ENCODE measurements around the gene KRT23. TPM values are rescaled to one million over a fixed set of nuclear protein-coding genes. Genes with fewer than 3 reads are reported as not detected.

The KRT23 gene
- total and polyA plus RNA-seq, 10 of the 15 experiments (the other 5 are each of a cell fraction or from before 2014, with no cell fraction given) = not detected

GRCh38 chr17:40962059-40962561 lies 24.7 kb upstream of the KRT23 start:
- BruUV-seq (replicated peaks) = no TSS peak
- FAIRE-seq (no peak), DNase-seq (ENCODE audit: low read depth, low spot score) (no peak), ATAC-seq (no peak)
- intact Hi-C loops (cut with micrococcal nuclease; ENCODE audit: unreplicated experiment) = no loop called here
- ChIA-PET POLR2A (no interaction called here), SMC1A (ENCODE audit: uncharacterized antibody, unreplicated experiment) (no interaction called here), CTCF (interaction anchor here (0.5 to 1.1 kb wide), 4 partner anchors 10 to 743 kb away, joined by 3 to 4 read pairs (median 3); no protein-coding TSS in a partner anchor), RAD21 (ENCODE audit: unreplicated experiment) (no interaction called here)
- Histone ChIP-seq H4K20me1 (ENCODE audit: control insufficient read depth, insufficient read depth) (no peaks in the 10 kb centered on the region), H3K4me2 (ENCODE audit: control insufficient read depth, insufficient read depth) (no peak overlapping the region), H3K4me3 (no peak overlapping the region), H3K9me3 (replicated peaks; ENCODE audit: control insufficient read depth, insufficient read depth, low read length) (no peaks in the 10 kb centered on the region; the same call in 2 of the 3 replicates), H3K79me2 (ENCODE audit: control insufficient read depth, insufficient read depth, low read length) (no peaks in the 10 kb centered on the region), H3K27me3 (replicated peaks in 1 of 2; ENCODE audit: control insufficient read depth in 2 of 2, insufficient read depth in 2 of 2, low read length in 1 of 2) (no peaks in the 10 kb centered on the region), H3K27ac (ENCODE audit: control insufficient read depth, insufficient read depth) (no peak overlapping the region), H3K9ac (ENCODE audit: control insufficient read depth, insufficient read depth, low read length) (no peak overlapping the region), H3K36me3 (ENCODE audit: control insufficient read depth in 2 of 2, insufficient read depth in 2 of 2, low read length in 1 of 2) (no peaks in the 10 kb centered on the region), H2AFZ (ENCODE audit: control insufficient read depth, low read depth, low read length) (no peak overlapping the region), H3K4me1 (ENCODE audit: control insufficient read depth, insufficient read depth, low read length) (no peaks in the 10 kb centered on the region)
- in situ Hi-C loops (cut with MboI) = no loop called here
- TF ChIP-seq PBX3 (IDR thresholded peaks at IDR 0.05; ENCODE audit: insufficient replicate concordance, low read depth, low read length) (no peak), BACH1 (IDR thresholded peaks at IDR 0.05; ENCODE audit: borderline replicate concordance) (no peak), HSF1 (IDR thresholded peaks at IDR 0.05; ENCODE audit: low read depth, low read length) (no peak), JUND (IDR thresholded peaks at IDR 0.05; ENCODE audit: low read depth, low read length) (no peak), MYC (IDR thresholded peaks at IDR 0.05; ENCODE audit: insufficient read depth, insufficient read length, insufficient replicate concordance, low read length, severe bottlenecking) (no peak), TBL1XR1 (IDR thresholded peaks at IDR 0.05; ENCODE audit: low read depth, low read length) (no peak), IRF4 (IDR thresholded peaks at IDR 0.05; ENCODE audit: low read depth, low read length) (no peak), HCFC1 (IDR thresholded peaks at IDR 0.05; ENCODE audit: low read length) (no peak), ZNF384 (IDR thresholded peaks at IDR 0.05; ENCODE audit: borderline replicate concordance, low read depth, low read length) (no peak), CTCF (IDR thresholded peaks at IDR 0.05 in 2 of 3, conservative IDR thresholded peaks at IDR 0.05 in 1 of 3; ENCODE audit: control insufficient read depth in 2 of 3, extremely low read depth in 1 of 3, insufficient read depth in 1 of 3, low read depth in 3 of 3, low read length in 3 of 3) (no peak), ZNF622 (IDR thresholded peaks at IDR 0.05) (no peak), WRNIP1 (IDR thresholded peaks at IDR 0.05; ENCODE audit: borderline replicate concordance, low read depth, low read length) (no peak), HDAC6 (IDR thresholded peaks at IDR 0.05; ENCODE audit: unreplicated experiment) (no peak), FOS (IDR thresholded peaks at IDR 0.05; ENCODE audit: borderline replicate concordance, extremely low read depth, insufficient read length) (no peak), CHD1 (IDR thresholded peaks at IDR 0.05; ENCODE audit: low read depth, low read length) (no peak), POLR2A (IDR thresholded peaks at IDR 0.05; ENCODE audit: low read depth, low read length) (no peak), E2F4 (IDR thresholded peaks at IDR 0.05; ENCODE audit: low read depth, low read length) (no peak)
- WGBS (ENCODE audit: insufficient coverage, insufficient replicate concordance, low lambda C conversion rate, missing lambda C conversion rate) = 18% methylated on average over 4 of the region's 4 CpGs

Data from GM12878 (cell line).